Measurements from ENCODE around the gene JPH3.
"Not testable (repeated sequence)": the region's sequence is repeated elsewhere in the genome, so short reads cannot be mapped to it uniquely, and the experiment has no call there.

JPH3 gene

GRCh38 chr16:87575027-87575804 lies 27.1 kb upstream of the JPH3 start:
- no peak for DNase-seq

GRCh38 chr16:87576171-87576570 lies 26.1 kb upstream of the JPH3 start:
- DNase-seq = no peak

GRCh38 chr16:87578142-87578930 lies 24.0 kb upstream of the JPH3 start:
- DNase-seq = not testable (repeated sequence)

- DNase-seq = no peak
Measured at GRCh38 chr16:87579691-87580090, 22.6 kb upstream of the JPH3 start.

- DNase-seq = no peak
Measured at GRCh38 chr16:87580855-87581261, 21.4 kb upstream of the JPH3 start.

GRCh38 chr16:87581857-87582215 lies 20.5 kb upstream of the JPH3 start:
- DNase-seq = peak in 1 of 2 experiments; percentile 45

GRCh38 chr16:87582216-87582965 lies 19.9 kb upstream of the JPH3 start:
- no peak for DNase-seq

- DNase-seq = no peak
Measured at GRCh38 chr16:87582966-87583325, 19.4 kb upstream of the JPH3 start.

GRCh38 chr16:87583453-87584131 lies 18.7 kb upstream of the JPH3 start:
- DNase-seq = no peak

GRCh38 chr16:87584271-87584670 lies 18.0 kb upstream of the JPH3 start:
- DNase-seq = no peak

- no peak for DNase-seq
Measured at GRCh38 chr16:87584975-87585374, 17.3 kb upstream of the JPH3 start.

- no peak for DNase-seq
Measured at GRCh38 chr16:87585442-87586200, 16.7 kb upstream of the JPH3 start.

GRCh38 chr16:87586201-87586782 lies 16.0 kb upstream of the JPH3 start:
- no peak for DNase-seq

- DNase-seq = no peak
Measured at GRCh38 chr16:87587636-87588035, 14.7 kb upstream of the JPH3 start.

GRCh38 chr16:87592018-87592712 lies 10.1 kb upstream of the JPH3 start:
- no peak for DNase-seq

GRCh38 chr16:87593710-87594258 lies 8.5 kb upstream of the JPH3 start:
- no peak for DNase-seq

GRCh38 chr16:87595712-87596111 lies 6.6 kb upstream of the JPH3 start:
- DNase-seq = no peak

GRCh38 chr16:87597324-87597830 lies 4.9 kb upstream of the JPH3 start:
- no peak for DNase-seq

GRCh38 chr16:87598431-87598830 lies 3.9 kb upstream of the JPH3 start:
- DNase-seq = no peak

- DNase-seq = no peak
Measured at GRCh38 chr16:87600246-87600645, 2.1 kb upstream of the JPH3 start.
